Loucy (cell line): ENCODE data around the gene C22orf31.

Experiments used
- H2AFZ ChIP-seq: fragments of 200-600 bp; sonication (generic); 2 replicates; pipeline ENCODE4 v1.6.0; 2016; ENCODE audit warnings: antibody characterized with exemption, mild to moderate bottlenecking, low read length, moderate library complexity
- H3F3A ChIP-seq: fragments of 200-600 bp; 2 replicates; pipeline ENCODE4 v1.6.0; 2016; ENCODE audit warnings: antibody characterized with exemption, low read depth, mild to moderate bottlenecking
- H3K27me3 ChIP-seq: fragments of 200-600 bp; sonication (generic); 2 replicates; pipeline ENCODE4 v1.6.1; 2014; ENCODE audit warnings: low read length, mild to moderate bottlenecking; ENCODE audit not compliant: insufficient read depth, poor library complexity, severe bottlenecking
- H3K36me3 ChIP-seq: fragments of 200-600 bp; sonication (generic); 2 replicates; pipeline ENCODE4 v1.6.1; 2016; ENCODE audit warnings: low read length; ENCODE audit not compliant: insufficient read depth
- H3K4me1 ChIP-seq: fragments of 200-600 bp; sonication (generic); 2 replicates; pipeline ENCODE4 v1.5.1; 2014; ENCODE audit warnings: low read length, mild to moderate bottlenecking; ENCODE audit not compliant: insufficient read depth, poor library complexity, severe bottlenecking
- H3K4me2 ChIP-seq: fragments of 200-600 bp; sonication (generic); 2 replicates; pipeline ENCODE4 v1.6.0; 2014; ENCODE audit warnings: antibody characterized with exemption, low read length, low read depth, mild to moderate bottlenecking; ENCODE audit not compliant: poor library complexity, severe bottlenecking
- H3K4me3 ChIP-seq: fragments of 200-600 bp; sonication (generic); 2 replicates; pipeline ENCODE4 v1.5.1; 2014; ENCODE audit warnings: low read length, mild to moderate bottlenecking, mixed read lengths; ENCODE audit not compliant: poor library complexity, severe bottlenecking
- H3K79me2 ChIP-seq: fragments of 200-600 bp; sonication (generic); 2 replicates; pipeline ENCODE4 v1.6.1; 2014; ENCODE audit warnings: low read length; ENCODE audit not compliant: insufficient read depth
- H3K9ac ChIP-seq: fragments of 200-600 bp; sonication (generic); 2 replicates; pipeline ENCODE4 v1.6.0; 2014; ENCODE audit warnings: mild to moderate bottlenecking, low read depth, low read length, moderate library complexity; ENCODE audit not compliant: poor library complexity, severe bottlenecking
- H3K9me2 ChIP-seq: fragments of 200-600 bp; sonication (generic); replicated peaks from 2 replicates; pipeline ENCODE4 v1.6.1; 2016; ENCODE audit warnings: low read depth, low read length, mixed read lengths
- H3K9me3 ChIP-seq: fragments of 200-600 bp; sonication (generic); 2 replicates; pipeline ENCODE4 v1.6.1; 2014; ENCODE audit warnings: mild to moderate bottlenecking, antibody characterized with exemption, low read length, low read depth; ENCODE audit not compliant: insufficient read depth
- H4K20me1 ChIP-seq: fragments of 200-600 bp; sonication (generic); 2 replicates; pipeline ENCODE4 v1.6.0; 2014; ENCODE audit warnings: antibody characterized with exemption, low read length, mild to moderate bottlenecking; ENCODE audit not compliant: insufficient read depth, poor library complexity, severe bottlenecking
- EZH2phosphoT487 ChIP-seq: fragments of 200-600 bp; IDR thresholded peaks from 2 replicates; pipeline ENCODE4 v1.6.1; 2018; ENCODE audit warnings: antibody characterized with exemption, mild to moderate bottlenecking, moderate library complexity, borderline replicate concordance
- TF ChIP-seq, protein P1 (sequence below): fragments of 200-600 bp; sonication (generic); conservative IDR thresholded peaks from 2 replicates; pipeline ENCODE4 v1.5.1; 2014; ENCODE audit warnings: mild to moderate bottlenecking, antibody characterized with exemption, low read length

The C22orf31 gene

GRCh38 chr22:29039148-29039547, 22.5 kb downstream of the C22orf31 start:
- H3K9me3 ChIP-seq: no peaks in the 10 kb centered on the region
- TF ChIP-seq, protein P1, sequence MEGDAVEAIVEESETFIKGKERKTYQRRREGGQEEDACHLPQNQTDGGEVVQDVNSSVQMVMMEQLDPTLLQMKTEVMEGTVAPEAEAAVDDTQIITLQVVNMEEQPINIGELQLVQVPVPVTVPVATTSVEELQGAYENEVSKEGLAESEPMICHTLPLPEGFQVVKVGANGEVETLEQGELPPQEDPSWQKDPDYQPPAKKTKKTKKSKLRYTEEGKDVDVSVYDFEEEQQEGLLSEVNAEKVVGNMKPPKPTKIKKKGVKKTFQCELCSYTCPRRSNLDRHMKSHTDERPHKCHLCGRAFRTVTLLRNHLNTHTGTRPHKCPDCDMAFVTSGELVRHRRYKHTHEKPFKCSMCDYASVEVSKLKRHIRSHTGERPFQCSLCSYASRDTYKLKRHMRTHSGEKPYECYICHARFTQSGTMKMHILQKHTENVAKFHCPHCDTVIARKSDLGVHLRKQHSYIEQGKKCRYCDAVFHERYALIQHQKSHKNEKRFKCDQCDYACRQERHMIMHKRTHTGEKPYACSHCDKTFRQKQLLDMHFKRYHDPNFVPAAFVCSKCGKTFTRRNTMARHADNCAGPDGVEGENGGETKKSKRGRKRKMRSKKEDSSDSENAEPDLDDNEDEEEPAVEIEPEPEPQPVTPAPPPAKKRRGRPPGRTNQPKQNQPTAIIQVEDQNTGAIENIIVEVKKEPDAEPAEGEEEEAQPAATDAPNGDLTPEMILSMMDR: no peak
- no peak for TF ChIP-seq EZH2phosphoT487
- H3K4me1 ChIP-seq: peaks cover 22% of the 10 kb centered on the region
- no peak overlapping the region for H3K4me2 ChIP-seq
- no peaks in the 10 kb centered on the region for H4K20me1 ChIP-seq
- no peaks in the 10 kb centered on the region for H3K9me2 ChIP-seq
- no peak overlapping the region for H3K4me3 ChIP-seq
- H3K36me3 ChIP-seq: peaks cover 7% of the 10 kb centered on the region; the same call in 1 of the 2 replicates
- no peak overlapping the region for H2AFZ ChIP-seq
- H3K9ac ChIP-seq: no peak overlapping the region
- no peaks in the 10 kb centered on the region for H3F3A ChIP-seq
- peaks cover 3% of the 10 kb centered on the region; the same call in 1 of the 2 replicates for H3K79me2 ChIP-seq
- no peaks in the 10 kb centered on the region for H3K27me3 ChIP-seq

DNA sequence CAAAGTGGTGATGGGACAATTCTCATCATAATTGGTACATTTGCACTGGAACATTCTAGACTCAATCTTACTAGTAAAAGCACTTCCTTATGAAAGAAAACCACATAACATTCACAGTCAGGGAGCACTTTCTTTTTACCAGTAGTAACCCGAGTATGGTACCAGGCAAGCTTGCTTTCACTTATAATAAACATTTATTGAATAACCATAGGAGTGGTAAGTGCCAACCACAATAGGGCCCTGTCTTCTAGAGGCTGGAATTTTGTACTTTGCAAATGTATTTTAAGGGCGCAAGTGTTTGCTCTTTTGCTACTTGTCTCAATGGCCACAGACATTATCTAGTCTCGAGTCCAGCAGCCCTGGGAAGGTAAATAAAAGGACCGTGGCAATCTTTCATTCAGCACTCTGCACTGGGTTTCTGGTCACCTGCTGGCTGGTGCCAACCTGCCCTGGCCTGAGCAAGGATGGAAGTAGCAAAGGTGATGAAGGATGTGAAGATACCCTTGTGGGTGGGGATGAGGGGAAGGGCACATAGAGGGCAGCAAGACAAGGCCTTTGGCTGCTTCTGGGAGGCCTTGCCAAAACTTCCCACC, 24.2 kb downstream of the C22orf31 start:
- H2AFZ ChIP-seq: no peak overlapping the region
- no peak for TF ChIP-seq EZH2phosphoT487
- TF ChIP-seq, protein P1: no peak
- H3K4me3 ChIP-seq: no peak overlapping the region
- H3K4me2 ChIP-seq: no peak overlapping the region
- H3K79me2 ChIP-seq: peaks cover 3% of the 10 kb centered on the region; the same call in 1 of the 2 replicates
- H3K9me2 ChIP-seq: no peaks in the 10 kb centered on the region
- no peaks in the 10 kb centered on the region for H3K36me3 ChIP-seq
- no peaks in the 10 kb centered on the region for H4K20me1 ChIP-seq
- H3K9ac ChIP-seq: no peak overlapping the region
- no peaks in the 10 kb centered on the region for H3K27me3 ChIP-seq
- H3F3A ChIP-seq: no peaks in the 10 kb centered on the region
- H3K4me1 ChIP-seq: peaks cover 24% of the 10 kb centered on the region
- H3K9me3 ChIP-seq: no peaks in the 10 kb centered on the region

DNA sequence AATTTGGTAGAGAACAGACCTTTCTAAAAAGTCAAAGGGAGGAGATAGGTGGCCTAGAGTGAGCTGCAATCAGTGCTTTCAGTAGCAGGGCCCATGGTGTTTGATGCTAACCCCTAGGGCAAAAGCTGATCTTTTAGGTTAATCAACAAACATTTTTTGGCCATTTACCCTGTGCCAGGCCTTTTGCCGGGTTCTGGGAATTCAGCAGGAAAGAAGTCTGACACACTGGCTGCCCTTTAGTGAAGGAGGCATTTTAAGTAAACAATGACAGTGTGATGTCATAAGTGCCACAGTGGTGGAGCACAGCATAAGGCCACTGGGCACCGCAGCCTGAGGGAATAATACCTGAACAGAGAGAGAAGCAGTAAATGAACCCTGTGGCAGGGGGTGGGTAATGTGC, 29.0 kb downstream of the C22orf31 start:
- no peaks in the 10 kb centered on the region for H3K9me2 ChIP-seq
- no peaks in the 10 kb centered on the region for H3K27me3 ChIP-seq
- no peaks in the 10 kb centered on the region for H4K20me1 ChIP-seq
- no peak overlapping the region for H3K9ac ChIP-seq
- peaks cover 3% of the 10 kb centered on the region; the same call in 1 of the 2 replicates for H3K79me2 ChIP-seq
- H2AFZ ChIP-seq: no peak overlapping the region
- no peaks in the 10 kb centered on the region for H3K36me3 ChIP-seq
- TF ChIP-seq EZH2phosphoT487: no peak
- TF ChIP-seq, protein P1: no peak
- H3K4me1 ChIP-seq: peaks cover 33% of the 10 kb centered on the region
- H3K4me2 ChIP-seq: no peak overlapping the region
- no peak overlapping the region for H3K4me3 ChIP-seq
- no peaks in the 10 kb centered on the region for H3K9me3 ChIP-seq
- no peaks in the 10 kb centered on the region for H3F3A ChIP-seq
